Measurements from ENCODE around the gene CNTNAP2.

DNA sequence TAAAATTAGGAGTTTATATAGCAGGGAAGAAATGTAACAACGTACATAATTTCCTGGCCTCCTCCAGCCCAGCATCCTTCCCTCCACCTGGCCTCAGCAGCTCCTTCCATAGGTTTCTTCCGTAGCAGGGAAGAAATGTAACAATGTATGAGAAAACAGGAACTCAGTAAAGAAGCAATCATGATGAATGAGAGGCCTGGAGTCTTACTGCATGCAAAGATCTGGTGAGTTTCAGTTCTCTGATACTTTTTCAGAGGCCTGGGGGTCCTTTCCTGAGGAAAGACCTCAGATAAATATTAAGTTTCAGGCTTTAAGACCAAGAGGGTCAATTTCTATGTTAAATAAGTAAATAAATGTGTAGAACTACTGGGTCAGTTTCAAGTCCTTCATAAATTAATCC, 2318.3 kb downstream of the CNTNAP2 start:
- TF ChIP-seq POLR2A (IDR thresholded peaks at IDR 0.05) (no peak), CTCF (IDR thresholded peaks at IDR 0.05) (no peak)

All from suprapubic skin (tissue), 3 donors.